Activated CD8-positive, alpha-beta memory T cell treated with anti-CD3 and anti-CD28 coated beads, Interleukin-2, amount 50 U/mL, for 48 hours (primary cell): ENCODE measurements around the gene AKT2.

Experiments used
- DNase-seq: peaks from one replicate; pipeline ENCODE4 v3.0.0-alpha.2; 2020

Gene AKT2

GRCh38 chr19:40216013-40216776 lies 69.0 kb downstream of the AKT2 start:
- no peak for DNase-seq

- no peak for DNase-seq
Measured at GRCh38 chr19:40214936-40215335, 70.2 kb downstream of the AKT2 start.

GRCh38 chr19:40213882-40214570 lies 71.1 kb downstream of the AKT2 start:
- DNase-seq: no peak

GRCh38 chr19:40213251-40213829 lies 71.8 kb downstream of the AKT2 start:
- no peak for DNase-seq

- no peak for DNase-seq
Measured at GRCh38 chr19:40210889-40211288, 74.3 kb downstream of the AKT2 start.

- no peak for DNase-seq
Measured at GRCh38 chr19:40208602-40209001, 76.5 kb downstream of the AKT2 start.

GRCh38 chr19:40205760-40206159 lies 79.4 kb downstream of the AKT2 start:
- no peak for DNase-seq

GRCh38 chr19:40204381-40204780 lies 80.8 kb downstream of the AKT2 start:
- DNase-seq: no peak

- DNase-seq: no peak
Measured at GRCh38 chr19:40200341-40201099, 84.6 kb downstream of the AKT2 start.

GRCh38 chr19:40198272-40198990 lies 86.7 kb downstream of the AKT2 start:
- no peak for DNase-seq

- no peak for DNase-seq
Measured at GRCh38 chr19:40193587-40193849, 91.6 kb downstream of the AKT2 start.

GRCh38 chr19:40192758-40193586 lies 92.2 kb downstream of the AKT2 start:
- DNase-seq: no peak

- DNase-seq: peak; percentile 61
Measured at GRCh38 chr19:40191836-40192646, 93.1 kb downstream of the AKT2 start.

- DNase-seq: peak; percentile 90
Measured at GRCh38 chr19:40190891-40191835, 94.0 kb downstream of the AKT2 start, which contains the start of gene MAP3K10. MAP3K10 (plus strand) TSS chr19:40191426; CDS start chr19:40192032, 606 bp downstream.

- no peak for DNase-seq
Measured at GRCh38 chr19:40184273-40184672, 100.9 kb downstream of the AKT2 start.
